A549 (cell line): ENCODE data around the gene LHX2.

Experiments
- NFE2L2 ChIP-seq: fragments of 150-350 bp; conservative IDR thresholded peaks from 2 replicates; pipeline ENCODE4 v1.6.1; 2014; ENCODE audit warnings: low read length
- TF ChIP-seq, protein P1 (sequence below): fragments of 200-600 bp; sonication (generic); IDR thresholded peaks from 2 replicates; pipeline ENCODE4 v1.6.1; 2016; ENCODE audit warnings: antibody characterized with exemption, mild to moderate bottlenecking, moderate library complexity

DNA sequence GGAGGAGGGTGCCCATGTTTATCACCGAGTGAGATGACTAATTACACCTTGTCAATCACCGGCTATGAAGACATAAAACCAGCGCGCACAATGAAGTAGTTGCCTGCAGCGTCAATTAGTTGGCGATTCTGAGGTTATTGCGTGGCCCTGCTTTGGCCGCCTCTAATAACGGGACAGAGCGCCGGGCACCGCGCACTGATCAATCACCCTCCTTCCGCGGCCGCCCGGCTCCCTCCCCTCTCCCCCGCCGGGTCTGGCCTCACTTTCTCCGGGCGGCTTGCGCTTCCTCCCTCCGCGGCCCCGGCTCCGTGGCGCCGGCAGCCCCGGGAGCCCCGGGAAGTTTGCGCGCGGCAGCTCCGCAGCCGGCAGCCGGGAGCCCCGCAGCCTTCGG is 3.3 kb upstream of the LHX2 start:
- TF ChIP-seq, protein P1, sequence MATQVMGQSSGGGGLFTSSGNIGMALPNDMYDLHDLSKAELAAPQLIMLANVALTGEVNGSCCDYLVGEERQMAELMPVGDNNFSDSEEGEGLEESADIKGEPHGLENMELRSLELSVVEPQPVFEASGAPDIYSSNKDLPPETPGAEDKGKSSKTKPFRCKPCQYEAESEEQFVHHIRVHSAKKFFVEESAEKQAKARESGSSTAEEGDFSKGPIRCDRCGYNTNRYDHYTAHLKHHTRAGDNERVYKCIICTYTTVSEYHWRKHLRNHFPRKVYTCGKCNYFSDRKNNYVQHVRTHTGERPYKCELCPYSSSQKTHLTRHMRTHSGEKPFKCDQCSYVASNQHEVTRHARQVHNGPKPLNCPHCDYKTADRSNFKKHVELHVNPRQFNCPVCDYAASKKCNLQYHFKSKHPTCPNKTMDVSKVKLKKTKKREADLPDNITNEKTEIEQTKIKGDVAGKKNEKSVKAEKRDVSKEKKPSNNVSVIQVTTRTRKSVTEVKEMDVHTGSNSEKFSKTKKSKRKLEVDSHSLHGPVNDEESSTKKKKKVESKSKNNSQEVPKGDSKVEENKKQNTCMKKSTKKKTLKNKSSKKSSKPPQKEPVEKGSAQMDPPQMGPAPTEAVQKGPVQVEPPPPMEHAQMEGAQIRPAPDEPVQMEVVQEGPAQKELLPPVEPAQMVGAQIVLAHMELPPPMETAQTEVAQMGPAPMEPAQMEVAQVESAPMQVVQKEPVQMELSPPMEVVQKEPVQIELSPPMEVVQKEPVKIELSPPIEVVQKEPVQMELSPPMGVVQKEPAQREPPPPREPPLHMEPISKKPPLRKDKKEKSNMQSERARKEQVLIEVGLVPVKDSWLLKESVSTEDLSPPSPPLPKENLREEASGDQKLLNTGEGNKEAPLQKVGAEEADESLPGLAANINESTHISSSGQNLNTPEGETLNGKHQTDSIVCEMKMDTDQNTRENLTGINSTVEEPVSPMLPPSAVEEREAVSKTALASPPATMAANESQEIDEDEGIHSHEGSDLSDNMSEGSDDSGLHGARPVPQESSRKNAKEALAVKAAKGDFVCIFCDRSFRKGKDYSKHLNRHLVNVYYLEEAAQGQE = no peak
- no peak for TF ChIP-seq NFE2L2
